DND-41 (cell line): ENCODE measurements around the gene WSB2.

Experiments
- ATAC-seq: fragments of 200-7000 bp; cut with Tn5 transposase; 3 replicates; pipeline ENCODE4 v1.9.1; 2021; ENCODE audit warnings: low read depth; ENCODE audit not compliant: insufficient read depth
- DNase-seq: peaks from one replicate; pipeline ENCODE4 v3.0.0-alpha.2; 2020
- H2AFZ ChIP-seq: 2 replicates; pipeline ENCODE4 v1.6.0; 2012; ENCODE audit warnings: low read depth, low read length
- H3K27ac ChIP-seq: 2 replicates; pipeline ENCODE4 v1.5.1; 2012; ENCODE audit warnings: low read length, inconsistent platforms
- H3K27me3 ChIP-seq: fragments of 200-600 bp; sonication (generic); 2 replicates; pipeline ENCODE4 v1.6.0; 2012; ENCODE audit warnings: low read length, mild to moderate bottlenecking, inconsistent platforms; ENCODE audit not compliant: insufficient read depth, poor library complexity
- H3K36me3 ChIP-seq: 2 replicates; pipeline ENCODE4 v1.5.1; 2012; ENCODE audit warnings: low read length, inconsistent platforms; ENCODE audit not compliant: insufficient read depth
- H3K4me1 ChIP-seq: 2 replicates; pipeline ENCODE4 v1.5.1; 2012; ENCODE audit warnings: mild to moderate bottlenecking, low read length; ENCODE audit not compliant: insufficient read depth
- H3K4me2 ChIP-seq: 2 replicates; pipeline ENCODE4 v1.6.0; 2012; ENCODE audit warnings: mild to moderate bottlenecking, moderate library complexity, low read length, inconsistent platforms; ENCODE audit not compliant: insufficient read depth
- H3K4me3 ChIP-seq, 2 experiments: fragments of 200-600 bp in 1 of 2; shearing (Covaris generic) in 1 of 2; 2 replicates each; pipeline ENCODE4 v1.5.1; 2012 to 2016; ENCODE audit warnings: inconsistent platforms in 2 of 2, low read length in 2 of 2, mild to moderate bottlenecking in 2 of 2, low read depth in 1 of 2, moderate library complexity in 1 of 2
- H3K79me2 ChIP-seq: 2 replicates; pipeline ENCODE4 v1.6.0; 2012; ENCODE audit warnings: low read length, inconsistent platforms; ENCODE audit not compliant: insufficient read depth
- H3K9ac ChIP-seq: 2 replicates; pipeline ENCODE4 v1.6.0; 2012; ENCODE audit warnings: low read depth, mild to moderate bottlenecking, inconsistent platforms, low read length, moderate library complexity
- H3K9me3 ChIP-seq: 2 replicates; pipeline ENCODE4 v1.5.1; 2012; ENCODE audit warnings: low read length, moderate library complexity, mild to moderate bottlenecking, inconsistent platforms; ENCODE audit not compliant: insufficient read depth, severe bottlenecking
- H4K20me1 ChIP-seq: 2 replicates; pipeline ENCODE4 v1.6.0; 2012; ENCODE audit warnings: low read length; ENCODE audit not compliant: insufficient read depth
- CTCF ChIP-seq: IDR thresholded peaks from 2 replicates; pipeline ENCODE4 v1.5.1; 2012; ENCODE audit warnings: borderline replicate concordance, low read length, moderate library complexity, mild to moderate bottlenecking; ENCODE audit not compliant: poor library complexity, severe bottlenecking; ENCODE audit errors: extremely low read depth
- EZH2 ChIP-seq: IDR thresholded peaks from 3 replicates; pipeline ENCODE4 v1.6.1; 2012; ENCODE audit warnings: borderline replicate concordance, low read depth, mild to moderate bottlenecking, moderate library complexity, low read length, inconsistent platforms; ENCODE audit not compliant: severe bottlenecking

The WSB2 gene

DNA sequence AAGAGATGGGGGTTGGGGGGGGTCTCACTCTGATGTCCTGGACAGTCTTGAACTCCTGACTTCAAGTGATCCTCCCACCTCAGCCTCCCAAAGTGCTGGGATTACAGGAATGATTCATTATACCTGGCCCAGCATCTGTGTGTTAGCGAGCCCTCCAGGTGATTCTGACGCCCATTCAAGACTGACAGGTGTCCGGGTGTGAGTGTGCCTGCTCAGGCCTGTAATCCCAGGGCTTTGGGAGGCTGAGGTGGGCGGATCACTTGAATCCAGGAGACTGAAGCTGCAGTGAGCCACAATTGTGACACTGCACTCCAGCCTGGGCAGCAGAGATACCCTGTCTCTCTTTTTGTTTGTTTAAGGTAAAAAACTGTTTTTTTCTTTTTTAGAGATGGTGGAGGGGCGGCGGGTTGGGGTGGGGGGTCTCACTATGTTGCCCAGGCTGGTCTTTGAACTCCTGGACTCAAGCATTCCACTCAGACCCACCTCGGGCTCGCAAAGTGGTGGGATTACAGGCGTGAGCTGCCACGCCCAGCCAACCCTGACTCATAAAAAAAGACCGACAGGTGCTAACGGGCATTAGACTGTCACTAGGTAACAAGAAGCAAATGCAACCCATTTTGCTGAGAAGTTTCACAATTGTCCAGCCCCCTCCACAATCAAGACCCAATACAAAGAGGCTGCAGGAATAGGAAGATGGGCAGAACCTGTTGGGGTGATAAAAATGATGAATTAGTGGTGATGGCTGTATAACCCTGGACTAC is 38.1 kb upstream of the WSB2 start:
- Histone ChIP-seq H3K36me3 (peaks cover 3% of the 10 kb centered on the region; the same call in 1 of the 2 replicates), H3K4me1 (peaks cover 12% of the 10 kb centered on the region), H2AFZ (no peak overlapping the region), H3K9ac (no peak overlapping the region), H3K4me2 (no peak overlapping the region), H3K27me3 (no peaks in the 10 kb centered on the region), H4K20me1 (no peaks in the 10 kb centered on the region), H3K79me2 (no peaks in the 10 kb centered on the region), H3K4me3 (no peak overlapping the region), H3K9me3 (no peaks in the 10 kb centered on the region), H3K27ac (no peak overlapping the region)
- DNase-seq (no peak), ATAC-seq (no peak)
- TF ChIP-seq EZH2 = no peak
- TF ChIP-seq CTCF = no peak

GRCh38 chr12:118098401-118098800 is 37.4 kb upstream of the WSB2 start:
- Histone ChIP-seq H3K9ac (no peak overlapping the region), H3K27me3 (no peaks in the 10 kb centered on the region), H3K4me3 (no peak overlapping the region), H3K4me1 (peaks cover 11% of the 10 kb centered on the region), H3K4me2 (no peak overlapping the region), H3K9me3 (no peaks in the 10 kb centered on the region), H3K79me2 (no peaks in the 10 kb centered on the region), H3K36me3 (peaks cover 3% of the 10 kb centered on the region; the same call in 1 of the 2 replicates), H4K20me1 (no peaks in the 10 kb centered on the region), H3K27ac (no peak overlapping the region), H2AFZ (no peak overlapping the region)
- no peak for TF ChIP-seq EZH2
- TF ChIP-seq CTCF = no peak
- ATAC-seq = no peak
- no peak for DNase-seq

- no peak for DNase-seq
- Histone ChIP-seq H3K27me3 (no peaks in the 10 kb centered on the region), H3K79me2 (no peaks in the 10 kb centered on the region), H4K20me1 (no peaks in the 10 kb centered on the region), H2AFZ (no peak overlapping the region), H3K4me3 (no peak overlapping the region), H3K4me1 (no peaks in the 10 kb centered on the region), H3K36me3 (peaks cover 9% of the 10 kb centered on the region; the same call in 1 of the 2 replicates), H3K27ac (no peak overlapping the region), H3K9me3 (no peaks in the 10 kb centered on the region), H3K9ac (no peak overlapping the region), H3K4me2 (no peak overlapping the region)
- ATAC-seq = no peak
- TF ChIP-seq CTCF = no peak
- no peak for TF ChIP-seq EZH2
These were observed 33.1 kb upstream of the WSB2 start for GRCh38 chr12:118094039-118094438.
